Mesendoderm (in vitro differentiated cells): Measurements from ENCODE around the gene SSTR5.

Source experiments
- DNase-seq: peaks from one replicate; pipeline ENCODE4 v3.0.0; 2013
- H2AK5ac ChIP-seq: 2 replicates; pipeline ENCODE4 v1.6.1; 2013; ENCODE audit warnings: low read length, inconsistent platforms
- H2BK120ac ChIP-seq: 2 replicates; pipeline ENCODE4 v1.6.1; 2013; ENCODE audit warnings: low read depth, mild to moderate bottlenecking, low read length, moderate library complexity, mixed read lengths
- H2BK15ac ChIP-seq: replicated peaks from 2 replicates; pipeline ENCODE4 v1.6.1; 2013; ENCODE audit warnings: low read depth, mild to moderate bottlenecking, moderate library complexity
- H2BK5ac ChIP-seq: 2 replicates; pipeline ENCODE4 v1.6.1; 2013; ENCODE audit warnings: low read length, inconsistent platforms
- H3K18ac ChIP-seq: 2 replicates; pipeline ENCODE4 v1.6.1; 2013; ENCODE audit warnings: mild to moderate bottlenecking, low read length, mixed read lengths
- H3K23ac ChIP-seq: one replicate; pipeline ENCODE4 v1.6.1; 2013; ENCODE audit warnings: low read length
- H3K27ac ChIP-seq: 2 replicates; pipeline ENCODE4 v1.5.1; 2013; ENCODE audit warnings: low read depth, mild to moderate bottlenecking, inconsistent platforms, low read length, moderate library complexity
- H3K27me3 ChIP-seq: 2 replicates; pipeline ENCODE4 v1.6.1; 2013; ENCODE audit warnings: low read length, control low read depth, mild to moderate bottlenecking, inconsistent platforms; ENCODE audit not compliant: insufficient read depth, poor library complexity
- H3K36me3 ChIP-seq: 2 replicates; pipeline ENCODE4 v1.6.1; 2013; ENCODE audit warnings: low read length, inconsistent platforms; ENCODE audit not compliant: control insufficient read depth, insufficient read depth
- H3K4ac ChIP-seq: one replicate; pipeline ENCODE4 v1.6.1; 2013; ENCODE audit warnings: low read depth, mild to moderate bottlenecking, low read length, moderate library complexity
- H3K4me1 ChIP-seq: 2 replicates; pipeline ENCODE4 v1.6.1; 2013; ENCODE audit warnings: low read depth, low read length, inconsistent platforms; ENCODE audit not compliant: control insufficient read depth
- H3K4me2 ChIP-seq: 2 replicates; pipeline ENCODE4 v1.6.1; 2013; ENCODE audit warnings: low read length
- H3K4me3 ChIP-seq: 2 replicates; pipeline ENCODE4 v1.5.1; 2013; ENCODE audit warnings: mild to moderate bottlenecking, low read length
- H3K56ac ChIP-seq: one replicate; pipeline ENCODE4 v1.6.1; 2013; ENCODE audit warnings: low read length
- H3K79me1 ChIP-seq: 2 replicates; pipeline ENCODE4 v1.6.1; 2013; ENCODE audit warnings: low read length, inconsistent platforms
- H3K79me2 ChIP-seq: 2 replicates; pipeline ENCODE4 v1.6.1; 2013; ENCODE audit warnings: mild to moderate bottlenecking, low read length; ENCODE audit not compliant: control insufficient read depth, insufficient read depth
- H3K9ac ChIP-seq: 2 replicates; pipeline ENCODE4 v1.6.1; 2013; ENCODE audit warnings: low read length, inconsistent platforms
- H4K5ac ChIP-seq: one replicate; pipeline ENCODE4 v1.6.1; 2013; ENCODE audit warnings: low read length
- H4K8ac ChIP-seq: one replicate; pipeline ENCODE4 v1.6.1; 2013; ENCODE audit warnings: low read depth, mild to moderate bottlenecking, control low read depth, low read length, moderate library complexity
- WGBS: extraction: QIAGEN DNeasy Blood & Tissue Kit; methylation state at CpG from one replicate; pipeline ENCODE4 v1.1.7; 2013; ENCODE audit warnings: low lambda C conversion rate, missing lambda C conversion rate; ENCODE audit not compliant: insufficient coverage; ENCODE audit errors: extremely low coverage; 5-methylcytosine and 5-hydroxymethylcytosine counted together

Gene SSTR5

DNA sequence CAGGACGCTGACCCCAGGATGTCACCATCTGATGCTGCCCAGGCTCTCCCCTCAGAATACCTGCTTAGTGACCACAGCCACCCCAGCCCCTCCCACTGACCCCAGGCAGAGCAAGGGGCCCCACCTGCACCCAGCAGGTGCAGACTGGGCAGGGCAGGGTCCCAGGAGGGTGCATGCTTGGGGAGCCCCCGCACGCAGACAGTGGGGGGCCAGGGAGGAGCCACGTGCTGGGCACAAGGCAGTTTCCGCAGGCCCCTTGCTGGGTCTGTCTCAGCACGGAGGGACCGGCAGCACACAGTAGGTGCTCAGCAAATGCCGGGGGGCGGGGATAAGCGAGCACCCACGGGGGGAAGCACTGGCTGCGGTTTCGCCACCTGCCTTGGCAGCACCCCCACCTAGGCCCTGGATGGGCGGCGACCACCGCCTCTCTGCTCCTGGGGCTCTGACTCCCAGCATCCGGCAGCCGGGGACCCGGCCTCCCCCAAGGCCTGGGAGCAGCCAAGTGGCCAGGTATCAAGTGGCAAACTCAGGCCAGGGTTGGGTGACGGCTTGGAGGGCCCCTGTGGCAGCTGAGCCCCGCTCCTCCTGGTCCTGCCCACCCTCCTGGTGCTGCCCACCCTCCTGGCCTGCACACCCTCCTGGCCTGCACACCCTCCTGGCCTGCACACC, 18.7 kb upstream of the SSTR5 start:
- Histone ChIP-seq H3K23ac (no peak overlapping the region), H3K56ac (no peak overlapping the region), H3K9ac (no peak overlapping the region), H3K27me3 (no peaks in the 10 kb centered on the region), H3K18ac (no peak overlapping the region), H3K4me1 (no peaks in the 10 kb centered on the region), H3K36me3 (no peaks in the 10 kb centered on the region), H4K8ac (no peak overlapping the region), H3K4ac (no peak overlapping the region), H2BK15ac (no peak overlapping the region), H3K4me2 (no peak overlapping the region), H2BK120ac (no peak overlapping the region), H3K79me1 (no peaks in the 10 kb centered on the region), H3K79me2 (no peaks in the 10 kb centered on the region), H3K4me3 (no peak overlapping the region), H2AK5ac (no peak overlapping the region), H4K5ac (no peak overlapping the region), H3K27ac (no peak overlapping the region), H2BK5ac (no peak overlapping the region)
- DNase-seq, result no peak
- no CpG with 5 or more reads among the region's 21 CpGs for WGBS

DNA sequence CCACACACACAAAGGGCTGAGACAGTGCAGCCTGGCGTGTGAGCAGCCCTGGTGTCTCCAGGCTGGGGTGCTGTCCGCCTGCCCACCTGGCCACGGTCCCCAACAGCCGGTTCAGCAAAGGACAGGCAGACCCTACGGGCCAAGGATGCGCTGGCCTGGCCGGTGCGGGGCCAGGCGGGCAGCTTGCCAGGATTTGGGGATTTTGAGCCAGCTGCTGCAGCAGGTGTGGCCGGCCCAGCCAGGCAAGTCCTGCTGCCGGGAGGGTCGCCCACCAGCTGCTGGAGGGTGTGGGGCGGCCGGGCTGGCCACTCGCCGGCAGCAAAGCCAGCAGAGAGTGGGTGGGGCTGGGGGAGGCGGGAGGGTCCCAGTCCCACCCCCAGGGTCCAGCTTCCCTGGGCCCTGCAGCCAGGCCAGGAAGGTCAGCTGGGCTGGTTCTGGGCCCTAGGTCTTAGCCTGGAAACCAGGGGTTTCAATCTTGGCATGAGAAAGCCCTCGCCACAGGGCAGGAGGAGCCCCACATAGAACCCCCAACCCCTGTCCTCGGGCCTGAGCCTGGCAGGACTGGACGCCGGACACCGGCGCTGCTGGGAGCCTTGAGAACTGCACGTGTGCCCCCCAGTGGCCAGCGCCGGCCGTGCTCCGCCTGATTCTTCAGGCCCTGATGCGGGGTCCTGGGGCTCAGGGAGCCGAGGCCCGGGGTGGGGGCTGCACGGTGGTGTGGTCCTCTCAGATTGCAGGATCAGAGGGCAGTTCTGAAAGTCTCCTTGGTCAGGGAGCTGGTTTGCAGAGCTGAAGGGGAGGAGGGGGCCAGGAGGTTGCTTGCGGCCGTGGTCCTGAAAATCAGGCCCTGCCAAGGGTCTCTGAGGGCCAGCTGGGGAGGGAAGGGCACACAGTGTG, 17.6 kb upstream of the SSTR5 start:
- Histone ChIP-seq H3K79me2 (no peaks in the 10 kb centered on the region), H2BK120ac (no peak overlapping the region), H3K9ac (no peak overlapping the region), H3K4ac (no peak overlapping the region), H2BK5ac (no peak overlapping the region), H3K27ac (no peak overlapping the region), H3K79me1 (no peaks in the 10 kb centered on the region), H3K56ac (no peak overlapping the region), H4K8ac (no peak overlapping the region), H3K23ac (no peak overlapping the region), H3K4me1 (no peaks in the 10 kb centered on the region), H4K5ac (no peak overlapping the region), H2AK5ac (no peak overlapping the region), H2BK15ac (no peak overlapping the region), H3K4me3 (no peak overlapping the region), H3K4me2 (no peak overlapping the region), H3K27me3 (no peaks in the 10 kb centered on the region), H3K18ac (no peak overlapping the region), H3K36me3 (no peaks in the 10 kb centered on the region)
- no CpG with 5 or more reads among the region's 34 CpGs for WGBS
- DNase-seq, result peak; percentile 54

DNA sequence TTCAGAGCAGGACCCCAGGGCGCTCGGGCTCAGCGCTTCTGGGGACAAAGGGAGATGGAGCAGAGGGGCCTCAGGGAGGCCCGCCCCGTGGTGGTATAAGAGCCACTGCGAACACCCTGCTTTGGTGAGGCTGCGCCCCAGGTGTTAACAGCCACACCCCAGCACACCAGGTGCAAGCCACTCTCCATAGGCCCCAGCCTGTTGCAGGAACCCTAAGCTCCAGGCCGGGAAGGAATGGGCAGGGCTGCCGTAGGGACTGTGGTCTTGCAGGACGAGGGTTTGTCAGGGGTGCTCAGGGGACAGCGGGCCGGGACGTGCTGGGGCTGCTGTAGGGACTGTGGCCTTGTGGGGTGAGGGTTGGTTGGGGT, 17.0 kb upstream of the SSTR5 start:
- no peaks in the 10 kb centered on the region for H3K79me1 ChIP-seq
- H3K56ac ChIP-seq, result no peak overlapping the region
- H3K4me2 ChIP-seq, result no peak overlapping the region
- no peak overlapping the region for H3K23ac ChIP-seq
- H3K27me3 ChIP-seq, result no peaks in the 10 kb centered on the region
- H3K27ac ChIP-seq, result no peak overlapping the region
- no peaks in the 10 kb centered on the region for H3K4me1 ChIP-seq
- no peak for DNase-seq
- no peak overlapping the region for H2BK120ac ChIP-seq
- H3K4ac ChIP-seq, result no peak overlapping the region
- H2AK5ac ChIP-seq, result no peak overlapping the region
- no peak overlapping the region for H2BK15ac ChIP-seq
- no peak overlapping the region for H3K18ac ChIP-seq
- no peak overlapping the region for H4K5ac ChIP-seq
- no CpG with 5 or more reads among the region's 13 CpGs for WGBS
- H3K36me3 ChIP-seq, result no peaks in the 10 kb centered on the region
- no peak overlapping the region for H2BK5ac ChIP-seq
- no peaks in the 10 kb centered on the region for H3K79me2 ChIP-seq
- H4K8ac ChIP-seq, result no peak overlapping the region
- no peak overlapping the region for H3K4me3 ChIP-seq
- no peak overlapping the region for H3K9ac ChIP-seq

DNA sequence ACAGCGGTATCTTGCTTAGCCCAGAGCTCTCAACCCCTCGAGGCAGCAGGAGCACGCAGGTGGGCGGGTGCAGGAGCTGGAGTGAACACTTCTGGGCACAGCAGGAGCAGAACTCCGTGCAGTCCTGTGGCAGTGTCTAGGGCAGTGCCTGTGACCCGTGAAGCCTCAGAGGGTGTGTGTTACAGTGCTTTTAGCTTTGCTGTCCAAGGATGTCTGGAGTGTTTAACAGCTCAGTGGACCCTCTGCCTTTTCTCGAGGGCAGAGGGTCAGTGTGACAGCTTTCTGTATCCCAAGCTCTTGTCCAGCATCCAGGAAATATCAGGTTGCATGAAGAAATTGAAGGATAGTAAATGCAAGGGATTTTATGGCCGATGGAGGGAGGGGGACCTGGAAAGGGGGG, 16.4 kb upstream of the SSTR5 start:
- Histone ChIP-seq H3K27ac (no peak overlapping the region), H3K79me1 (no peaks in the 10 kb centered on the region), H3K4me3 (no peak overlapping the region), H2BK15ac (no peak overlapping the region), H3K23ac (no peak overlapping the region), H3K56ac (no peak overlapping the region), H3K27me3 (no peaks in the 10 kb centered on the region), H3K79me2 (no peaks in the 10 kb centered on the region), H3K9ac (no peak overlapping the region), H3K4me2 (no peak overlapping the region), H3K4me1 (no peaks in the 10 kb centered on the region), H3K18ac (no peak overlapping the region), H2BK120ac (no peak overlapping the region), H2AK5ac (no peak overlapping the region), H4K8ac (no peak overlapping the region), H4K5ac (no peak overlapping the region), H3K36me3 (no peaks in the 10 kb centered on the region), H2BK5ac (no peak overlapping the region), H3K4ac (no peak overlapping the region)
- DNase-seq, result no peak
- no CpG with 5 or more reads among the region's 8 CpGs for WGBS

DNA sequence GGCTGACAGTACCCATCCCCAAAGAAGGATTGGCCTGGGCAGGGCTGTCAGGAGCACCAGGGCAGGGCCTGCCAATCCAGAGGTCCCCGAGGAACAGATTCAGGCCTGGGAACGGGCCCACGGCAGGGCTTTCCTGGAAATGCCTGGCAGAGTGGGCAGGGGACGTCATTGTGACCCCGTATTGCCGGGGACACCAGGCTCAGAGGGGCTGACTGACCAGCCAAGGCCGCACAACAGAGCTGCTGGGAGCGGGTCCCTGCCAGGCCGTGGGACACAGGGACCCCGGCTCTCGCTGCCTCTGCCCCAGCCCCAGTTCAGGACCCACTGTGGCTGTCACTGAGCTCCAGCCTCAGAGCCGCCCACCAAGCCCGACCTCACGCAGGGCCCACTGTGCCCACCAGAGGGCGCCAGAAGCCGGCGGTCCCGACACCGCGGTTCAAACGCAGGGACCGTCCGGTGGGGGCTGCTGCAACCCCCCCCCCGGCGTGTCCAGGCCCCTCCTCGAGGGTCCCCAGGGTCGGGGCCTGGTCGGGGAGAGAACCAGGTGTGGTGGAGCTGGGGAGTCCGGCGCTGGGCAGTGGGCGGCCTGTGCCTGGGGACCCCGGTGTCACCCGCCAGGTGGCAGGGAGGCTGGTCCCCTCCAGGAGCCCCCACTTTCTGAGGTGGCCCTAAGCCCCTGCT, 15.2 kb upstream of the SSTR5 start:
- no peak overlapping the region for H3K4me3 ChIP-seq
- H3K56ac ChIP-seq, result no peak overlapping the region
- H3K23ac ChIP-seq, result no peak overlapping the region
- no peak overlapping the region for H3K4me2 ChIP-seq
- peak; percentile 25 for DNase-seq
- H3K18ac ChIP-seq, result no peak overlapping the region
- no CpG with 5 or more reads among the region's 33 CpGs for WGBS
- H3K27ac ChIP-seq, result no peak overlapping the region
- H3K79me2 ChIP-seq, result no peaks in the 10 kb centered on the region
- no peak overlapping the region for H3K4ac ChIP-seq
- H3K9ac ChIP-seq, result no peak overlapping the region
- no peak overlapping the region for H2BK5ac ChIP-seq
- H2BK120ac ChIP-seq, result no peak overlapping the region
- H4K5ac ChIP-seq, result no peak overlapping the region
- no peaks in the 10 kb centered on the region for H3K4me1 ChIP-seq
- H3K27me3 ChIP-seq, result no peaks in the 10 kb centered on the region
- H3K36me3 ChIP-seq, result no peaks in the 10 kb centered on the region
- H2BK15ac ChIP-seq, result no peak overlapping the region
- no peak overlapping the region for H4K8ac ChIP-seq
- no peaks in the 10 kb centered on the region for H3K79me1 ChIP-seq
- H2AK5ac ChIP-seq, result no peak overlapping the region
